IMR-90 (cell line): Measurements from ENCODE around the gene OLFM3. TPM values are rescaled to one million over a fixed set of nuclear protein-coding genes. Genes with fewer than 3 reads are reported as not detected.

Experiments
- ATAC-seq: fragments of 200-7000 bp; cut with Tn5 transposase; 2 replicates; pipeline ENCODE4 v1.9.1; 2020; ENCODE audit warnings: low read depth, mild to moderate bottlenecking, moderate library complexity
- BruUV-seq: library from RNA; stranded (reverse); fragments of 400-500 nt; replicated peaks from 2 replicates; lab custom pipeline; 2021; lab: Mats Ljungman, UMichigan
- CTCF ChIA-PET: fragments of 300-600 bp; formaldehyde crosslinking; extraction: SDS; loops from one replicate; lab custom pipeline; 2021; ENCODE audit warnings: antibody characterized with exemption; lab: Yijun Ruan, JAX
- POLR2A ChIA-PET: fragments of 300-600 bp; sonication (Branson Sonifier 250); formaldehyde crosslinking; loops from one replicate; lab custom pipeline; 2022; ENCODE audit warnings: antibody characterized with exemption; ENCODE audit not compliant: unreplicated experiment; lab: Charles Lee
- DNase-seq: peaks from one replicate; pipeline ENCODE4 v3.0.0; 2013
- H2AFZ ChIP-seq: replicated peaks from 2 replicates; pipeline ENCODE3; 2013; ENCODE audit warnings: low read length, mild to moderate bottlenecking; ENCODE audit not compliant: poor library complexity
- H2AK5ac ChIP-seq: 2 replicates; pipeline ENCODE4 v1.6.1; 2013; ENCODE audit warnings: low read depth, low read length, inconsistent platforms
- H2AK9ac ChIP-seq: replicated peaks from 2 replicates; pipeline ENCODE3; 2013; ENCODE audit warnings: mild to moderate bottlenecking, low read depth, low read length, moderate library complexity; ENCODE audit not compliant: poor library complexity
- H2BK120ac ChIP-seq: 2 replicates; pipeline ENCODE4 v1.6.1; 2013; ENCODE audit warnings: low read depth, low read length, inconsistent platforms
- H2BK15ac ChIP-seq: 3 replicates; pipeline ENCODE4 v1.6.1; 2013; ENCODE audit warnings: low read depth, low read length, inconsistent platforms
- H2BK20ac ChIP-seq: 2 replicates; pipeline ENCODE4 v1.6.1; 2013; ENCODE audit warnings: low read depth, mild to moderate bottlenecking, inconsistent platforms, low read length, moderate library complexity
- H2BK5ac ChIP-seq: 2 replicates; pipeline ENCODE4 v1.6.1; 2013; ENCODE audit warnings: mild to moderate bottlenecking, low read depth, low read length, inconsistent platforms; ENCODE audit not compliant: poor library complexity, severe bottlenecking
- H3K14ac ChIP-seq: replicated peaks from 2 replicates; pipeline ENCODE4 v1.6.1; 2013; ENCODE audit warnings: low read depth, low read length, inconsistent platforms
- H3K18ac ChIP-seq: 2 replicates; pipeline ENCODE4 v1.6.1; 2013; ENCODE audit warnings: low read depth, low read length, control low read depth
- H3K23ac ChIP-seq: 2 replicates; pipeline ENCODE4 v1.6.1; 2013; ENCODE audit warnings: low read depth, low read length, inconsistent platforms
- H3K27ac ChIP-seq: 2 replicates; pipeline ENCODE4 v1.5.1; 2013; ENCODE audit warnings: mild to moderate bottlenecking, control low read depth, low read length; ENCODE audit not compliant: insufficient read depth
- H3K27me3 ChIP-seq: 2 replicates; pipeline ENCODE4 v1.6.1; 2013; ENCODE audit warnings: low read length; ENCODE audit not compliant: control insufficient read depth, insufficient read depth
- H3K36me3 ChIP-seq: 2 replicates; pipeline ENCODE4 v1.6.1; 2013; ENCODE audit warnings: low read length, mixed read lengths; ENCODE audit not compliant: control insufficient read depth, insufficient read depth
- H3K4ac ChIP-seq: 2 replicates; pipeline ENCODE4 v1.6.1; 2013; ENCODE audit warnings: low read depth, low read length, inconsistent platforms
- H3K4me1 ChIP-seq: 2 replicates; pipeline ENCODE4 v1.6.1; 2013; ENCODE audit warnings: low read length, mixed read lengths; ENCODE audit not compliant: control insufficient read depth, insufficient read depth
- H3K4me2 ChIP-seq: 2 replicates; pipeline ENCODE4 v1.6.1; 2013; ENCODE audit warnings: low read depth, mild to moderate bottlenecking, control low read depth, low read length, moderate library complexity
- H3K4me3 ChIP-seq: 2 replicates; pipeline ENCODE4 v1.5.1; 2013; ENCODE audit warnings: low read depth, mild to moderate bottlenecking, control low read depth, low read length, moderate library complexity; ENCODE audit not compliant: insufficient read depth
- H3K56ac ChIP-seq: 2 replicates; pipeline ENCODE4 v1.6.1; 2013; ENCODE audit warnings: low read length, inconsistent platforms; ENCODE audit not compliant: insufficient read depth; ENCODE audit errors: extremely low read depth
- H3K79me1 ChIP-seq, 2 experiments: 2 replicates each; pipeline ENCODE4 v1.6.1; 2013; ENCODE audit warnings: low read length in 2 of 2, inconsistent platforms in 1 of 2, low read depth in 1 of 2
- H3K9ac ChIP-seq: 2 replicates; pipeline ENCODE4 v1.6.1; 2013; ENCODE audit warnings: low read depth, low read length, control low read depth
- H3K9me1 ChIP-seq: 2 replicates; pipeline ENCODE4 v1.6.1; 2013; ENCODE audit warnings: low read length, inconsistent platforms; ENCODE audit not compliant: insufficient read depth
- H3K9me3 ChIP-seq: 2 replicates; pipeline ENCODE4 v1.6.1; 2013; ENCODE audit warnings: low read length; ENCODE audit not compliant: control insufficient read depth, insufficient read depth
- H4K20me1 ChIP-seq: 2 replicates; pipeline ENCODE4 v1.6.1; 2013; ENCODE audit warnings: low read length, inconsistent platforms; ENCODE audit not compliant: insufficient read depth
- H4K5ac ChIP-seq: 2 replicates; pipeline ENCODE4 v1.6.1; 2013; ENCODE audit warnings: mild to moderate bottlenecking, low read depth, low read length, control low read depth
- H4K8ac ChIP-seq, 2 experiments: 2 replicates each; pipeline ENCODE4 v1.6.1; 2013; ENCODE audit warnings: low read depth in 2 of 2, low read length in 2 of 2, control low read depth in 1 of 2, inconsistent platforms in 1 of 2
- H4K91ac ChIP-seq: 2 replicates; pipeline ENCODE4 v1.6.1; 2013; ENCODE audit warnings: low read depth, low read length, inconsistent platforms; ENCODE audit not compliant: insufficient read depth
- BHLHE40 ChIP-seq: fragments of 150-350 bp; IDR thresholded peaks from 2 replicates; pipeline ENCODE4 v1.6.1; 2016; ENCODE audit warnings: mild to moderate bottlenecking, low read depth, low read length
- CEBPB ChIP-seq: IDR thresholded peaks from 2 replicates; pipeline ENCODE4 v1.6.1; 2012; ENCODE audit warnings: low read depth, low read length, improper control_type of control experiment
- CTCF ChIP-seq: conservative IDR thresholded peaks from 2 replicates; pipeline ENCODE4 v1.5.1; 2012; ENCODE audit warnings: mild to moderate bottlenecking, low read depth, low read length, improper control_type of control experiment
- FOS ChIP-seq: fragments of 150-350 bp; IDR thresholded peaks from 2 replicates; pipeline ENCODE4 v1.6.1; 2016; ENCODE audit warnings: low read depth, low read length
- MAFK ChIP-seq: IDR thresholded peaks from 2 replicates; pipeline ENCODE4 v1.6.1; 2012; ENCODE audit warnings: low read depth, low read length, improper control_type of control experiment
- MXI1 ChIP-seq: IDR thresholded peaks from 2 replicates; pipeline ENCODE4 v1.6.1; 2012; ENCODE audit warnings: low read depth, mild to moderate bottlenecking, low read length, moderate library complexity, borderline replicate concordance
- POLR2A ChIP-seq: IDR thresholded peaks from 2 replicates; pipeline ENCODE4 v1.6.1; 2012; ENCODE audit warnings: mild to moderate bottlenecking, low read depth, low read length
- RAD21 ChIP-seq: IDR thresholded peaks from 2 replicates; pipeline ENCODE4 v1.6.1; 2012; ENCODE audit warnings: low read length, improper control_type of control experiment
- RCOR1 ChIP-seq: IDR thresholded peaks from 2 replicates; pipeline ENCODE4 v1.6.1; 2012; ENCODE audit warnings: mild to moderate bottlenecking, low read length, improper control_type of control experiment; ENCODE audit not compliant: insufficient replicate concordance
- SMC3 ChIP-seq: fragments of 150-350 bp; IDR thresholded peaks from 2 replicates; pipeline ENCODE4 v1.6.1; 2016; ENCODE audit warnings: low read depth, mild to moderate bottlenecking, antibody characterized with exemption, low read length, moderate library complexity
- USF2 ChIP-seq: fragments of 150-350 bp; IDR thresholded peaks from 2 replicates; pipeline ENCODE4 v1.6.1; 2017; ENCODE audit warnings: mild to moderate bottlenecking, antibody characterized with exemption, low read length, low read depth
- WGBS, 2 experiments: methylation state at CpG; one replicate each; pipeline versions ENCODE4 v1.1.5 to v1.1.7; 2013; ENCODE audit warnings: missing lambda C conversion rate in 2 of 2; ENCODE audit not compliant: insufficient read length in 1 of 2; ENCODE audit errors: extremely low coverage in 2 of 2; 5-methylcytosine and 5-hydroxymethylcytosine counted together
- dilution Hi-C: fragments of 300-500 bp; cut with HindIII; formaldehyde crosslinking; loops from one replicate; pipeline ENCODE4 v1.14.3; 2018; ENCODE audit warnings: low sequenced_read_pairs; ENCODE audit not compliant: unreplicated experiment
- in situ Hi-C: fragments of 300-500 bp; cut with MboI; formaldehyde crosslinking; loops from 3 replicates; pipeline ENCODE4 v1.14.3; 2019; ENCODE audit warnings: low sequenced_read_pairs, inconsistent platforms, mixed read lengths
- intact Hi-C: fragments of 100-400 bp; cut with micrococcal nuclease; formaldehyde crosslinking; loops from 2 replicates; pipeline ENCODE4 v1.10.0; 2022
- polyA plus RNA-seq, 3 experiments: library from polyadenylated mRNA; depleted of rRNA; stranded (reverse); fragments of >200 nt; gene quantifications; 2 replicates each; pipeline ENCODE4 v1.2.3, GENCODE V29; 2012; ENCODE audit warnings: low replicate concordance in 1 of 3
- total RNA-seq: library from RNA; depleted of rRNA; stranded (reverse); fragments of >200 nt; gene quantifications from 2 replicates; pipeline ENCODE4 v1.2.3, GENCODE V29; 2012

The OLFM3 gene
- total and polyA plus RNA-seq, 2 of the 4 experiments (the other 2 are of a cell fraction), result not detected

GRCh38 chr1:101907264-101907663 lies 89.5 kb downstream of the OLFM3 start:
- Histone ChIP-seq H3K14ac (no peak overlapping the region), H3K27ac (no peak overlapping the region), H3K4me3 (no peak overlapping the region), H2AK9ac (no peak overlapping the region), H3K4ac (no peak overlapping the region), H3K4me1 (no peaks in the 10 kb centered on the region), H4K20me1 (no peaks in the 10 kb centered on the region), H2BK5ac (no peak overlapping the region), H3K23ac (no peak overlapping the region), H2BK20ac (no peak overlapping the region), H2AK5ac (no peak overlapping the region), H3K4me2 (no peak overlapping the region), H2BK120ac (no peak overlapping the region), H4K91ac (no peak overlapping the region), H3K56ac (no peak overlapping the region), H2AFZ (no peak overlapping the region), H4K8ac (no peak overlapping the region), H2BK15ac (no peak overlapping the region), H3K36me3 (no peaks in the 10 kb centered on the region), H3K79me1 (no peaks in the 10 kb centered on the region), H3K27me3 (no peaks in the 10 kb centered on the region), H3K9ac (no peak overlapping the region), H3K9me1 (no peaks in the 10 kb centered on the region), H3K18ac (no peak overlapping the region), H3K9me3 (no peaks in the 10 kb centered on the region), H4K5ac (no peak overlapping the region)
- ChIA-PET CTCF (interaction anchor here (0.6 kb wide), 1 partner anchor 71 kb away, joined by 4 read pairs; no protein-coding TSS in a partner anchor), POLR2A (no interaction called here)
- BruUV-seq, result no TSS peak
- ATAC-seq (no peak), DNase-seq (no peak)
- in situ Hi-C loops, result no loop called here
- dilution Hi-C loops, result no loop called here
- WGBS, 2 experiments, result no CpG with 5 or more reads among the region's 2 CpGs
- intact Hi-C loops, result no loop called here
- TF ChIP-seq CEBPB (no peak), MXI1 (no peak), RCOR1 (no peak), RAD21 (no peak), POLR2A (no peak), CTCF (no peak), SMC3 (no peak), MAFK (no peak), BHLHE40 (no peak), FOS (no peak), USF2 (no peak)
